Endothelial cell of umbilical vein (primary cell): Measurements from ENCODE around the gene CCDC34. TPM values are rescaled to one million over a fixed set of nuclear protein-coding genes. Genes with fewer than 3 reads are reported as not detected.

Source experiments
- BruUV-seq: library from RNA; stranded (reverse); fragments of 400-500 nt; replicated peaks from 2 replicates; lab custom pipeline; 2021; lab: Mats Ljungman, UMichigan
- CTCF ChIA-PET: fragments of 300-600, 350-600 bp; sonication (Branson Sonifier 250); formaldehyde crosslinking; loops from one replicate; lab custom pipeline; 2021; ENCODE audit warnings: antibody characterized with exemption, inconsistent platforms; lab: Charles Lee
- POLR2A ChIA-PET: fragments of 300-600, 350-600 bp; sonication (Branson Sonifier 250); formaldehyde crosslinking; loops from one replicate; lab custom pipeline; 2021; ENCODE audit warnings: antibody characterized with exemption, inconsistent platforms; lab: Charles Lee
- DNase-seq: peaks from one replicate; pipeline ENCODE4 v3.0.0-alpha.2; 2011; ENCODE audit warnings: low read depth, low spot score
- FAIRE-seq: peaks from 2 replicates; lab custom pipeline; 2011; peaks lifted over from hg19 to GRCh38; lab: Jason Lieb, UNC
- H2AFZ ChIP-seq: 2 replicates; pipeline ENCODE4 v1.6.0; 2012; ENCODE audit warnings: low read depth, low read length, control low read depth, inconsistent platforms
- H3K27ac ChIP-seq: 2 replicates; pipeline ENCODE4 v1.5.1; 2011; ENCODE audit warnings: low read depth, mild to moderate bottlenecking, control low read depth, low read length, moderate library complexity; ENCODE audit not compliant: insufficient read depth
- H3K27me3 ChIP-seq, 2 experiments: 2 replicates each; pipeline versions ENCODE4 v1.6.0 to v1.6.1; 2011; ENCODE audit warnings: low read length in 2 of 2, mixed read lengths in 1 of 2; ENCODE audit not compliant: control insufficient read depth in 2 of 2, insufficient read depth in 2 of 2
- H3K36me3 ChIP-seq, 2 experiments: 2 replicates in 1 of 2; 3 replicates in 1 of 2; pipeline ENCODE4 v1.5.1; 2011; ENCODE audit warnings: low read length in 2 of 2, mild to moderate bottlenecking in 1 of 2, moderate library complexity in 1 of 2; ENCODE audit not compliant: control insufficient read depth in 2 of 2, insufficient read depth in 2 of 2; ENCODE audit errors: extremely low read depth in 1 of 2
- H3K4me1 ChIP-seq: 3 replicates; pipeline ENCODE4 v1.5.1; 2011; ENCODE audit warnings: mild to moderate bottlenecking, low read length; ENCODE audit not compliant: control insufficient read depth, insufficient read depth; ENCODE audit errors: extremely low read depth
- H3K4me2 ChIP-seq: 2 replicates; pipeline ENCODE4 v1.6.1; 2011; ENCODE audit warnings: low read length, control low read depth, mixed read lengths; ENCODE audit not compliant: insufficient read depth
- H3K4me3 ChIP-seq, 3 experiments: fragments of 200-600 bp in 1 of 3; sonication (generic), shearing (Covaris generic) in 1 of 3; replicated peaks in 1 of 3; 2 replicates each; pipeline ENCODE4 v1.5.1; 2011 to 2016; ENCODE audit warnings: control low read depth in 3 of 3, low read length in 3 of 3, mild to moderate bottlenecking in 2 of 3, inconsistent platforms in 1 of 3, low read depth in 1 of 3, moderate library complexity in 1 of 3; ENCODE audit not compliant: insufficient read depth in 1 of 3
- H3K79me2 ChIP-seq: 2 replicates; pipeline ENCODE4 v1.6.0; 2012; ENCODE audit warnings: low read length, inconsistent platforms; ENCODE audit not compliant: control insufficient read depth, insufficient read depth
- H3K9ac ChIP-seq: replicated peaks from 2 replicates; pipeline ENCODE3; 2011; ENCODE audit warnings: low read length, control low read depth; ENCODE audit not compliant: insufficient read depth; ENCODE audit errors: extremely low read depth
- H3K9me1 ChIP-seq: replicated peaks from 3 replicates; pipeline ENCODE4 v1.6.0; 2011; ENCODE audit warnings: mild to moderate bottlenecking, low read length; ENCODE audit not compliant: control insufficient read depth, insufficient read depth; ENCODE audit errors: extremely low read depth
- H3K9me3 ChIP-seq: replicated peaks from 2 replicates; pipeline ENCODE4 v1.5.1; 2012; ENCODE audit warnings: low read length, inconsistent platforms; ENCODE audit not compliant: control insufficient read depth, insufficient read depth
- H4K20me1 ChIP-seq: replicated peaks from 2 replicates; pipeline ENCODE3; 2011; ENCODE audit warnings: mild to moderate bottlenecking, low read length; ENCODE audit not compliant: control insufficient read depth, insufficient read depth; ENCODE audit errors: extremely low read depth
- EZH2 ChIP-seq: IDR thresholded peaks from 2 replicates; pipeline ENCODE4 v1.6.1; 2012; ENCODE audit warnings: borderline replicate concordance, low read depth, mild to moderate bottlenecking, moderate library complexity, low read length, inconsistent platforms; ENCODE audit not compliant: severe bottlenecking
- FOS ChIP-seq: IDR thresholded peaks from 2 replicates; pipeline ENCODE4 v1.6.1; 2011; ENCODE audit warnings: mild to moderate bottlenecking, low read length, moderate library complexity, borderline replicate concordance; ENCODE audit not compliant: insufficient read depth
- GATA2 ChIP-seq: IDR thresholded peaks from 2 replicates; pipeline ENCODE4 v1.7.0; 2011; ENCODE audit warnings: low read depth, mild to moderate bottlenecking, moderate library complexity, mixed read lengths, low read length; ENCODE audit not compliant: insufficient read length, insufficient read depth
- JUN ChIP-seq: IDR thresholded peaks from 2 replicates; pipeline ENCODE4 v1.6.1; 2011; ENCODE audit warnings: borderline replicate concordance, low read depth; ENCODE audit not compliant: insufficient read length, insufficient read depth
- MYC ChIP-seq: IDR thresholded peaks from one replicate; pipeline ENCODE4 v1.6.1; 2011; ENCODE audit warnings: mild to moderate bottlenecking, low read depth, low read length
- POLR2A ChIP-seq: IDR thresholded peaks from 2 replicates; pipeline ENCODE4 v1.6.1; 2012; ENCODE audit warnings: low read depth, mild to moderate bottlenecking, control low read depth, low read length
- POLR2AphosphoS5 ChIP-seq: IDR thresholded peaks from 2 replicates; pipeline ENCODE4 v1.6.1; 2012; ENCODE audit warnings: low read depth, mild to moderate bottlenecking, control low read depth, low read length, moderate library complexity; ENCODE audit not compliant: insufficient read depth
- dilution Hi-C: fragments of 300-500 bp; cut with MboI; formaldehyde crosslinking; loops from one replicate; pipeline ENCODE4 v1.15.0; 2019; ENCODE audit warnings: low sequenced_read_pairs; ENCODE audit not compliant: extremely low pct_ligation_motif_present
- intact Hi-C: fragments of 100-400 bp; cut with micrococcal nuclease; formaldehyde crosslinking; loops from one replicate; pipeline ENCODE4 v1.10.0; 2022
- polyA plus RNA-seq, 4 experiments: library from polyadenylated mRNA; depleted of rRNA in 3 of 4; stranded (reverse) in 3 of 4; unstranded in 1 of 4; fragments of >200 nt; gene quantifications; 2 replicates each; pipeline versions ENCODE4 v1.2.1 to v1.2.3, GENCODE V29; 2011 to 2012; ENCODE audit warnings: missing spikeins in 1 of 4
- total RNA-seq: library from RNA; stranded (reverse); gene quantifications from 2 replicates; pipeline ENCODE4 v1.2.3, GENCODE V29; 2021
- TF ChIP-seq, protein P1 (sequence below): IDR thresholded peaks from 2 replicates; pipeline ENCODE4 v1.6.1; 2011; ENCODE audit not compliant: insufficient read depth, insufficient read length
- TF ChIP-seq, protein P2 (sequence below), 2 donors: IDR thresholded peaks; 1 replicate in 1 of 2; 2 replicates in 1 of 2; pipeline ENCODE4 v1.5.1; 2011; ENCODE audit warnings: low read length in 2 of 2, mild to moderate bottlenecking in 2 of 2, moderate library complexity in 2 of 2, control low read depth in 1 of 2, inconsistent platforms in 1 of 2, low read depth in 1 of 2; ENCODE audit not compliant: insufficient read depth in 1 of 2; ENCODE audit errors: extremely low read depth in 1 of 2

The CCDC34 gene
- total and polyA plus RNA-seq, 2 donors (not counting 3 experiments of a cell fraction or from before 2014, with no cell fraction given), result 2.3 to 11.4 TPM

DNA sequence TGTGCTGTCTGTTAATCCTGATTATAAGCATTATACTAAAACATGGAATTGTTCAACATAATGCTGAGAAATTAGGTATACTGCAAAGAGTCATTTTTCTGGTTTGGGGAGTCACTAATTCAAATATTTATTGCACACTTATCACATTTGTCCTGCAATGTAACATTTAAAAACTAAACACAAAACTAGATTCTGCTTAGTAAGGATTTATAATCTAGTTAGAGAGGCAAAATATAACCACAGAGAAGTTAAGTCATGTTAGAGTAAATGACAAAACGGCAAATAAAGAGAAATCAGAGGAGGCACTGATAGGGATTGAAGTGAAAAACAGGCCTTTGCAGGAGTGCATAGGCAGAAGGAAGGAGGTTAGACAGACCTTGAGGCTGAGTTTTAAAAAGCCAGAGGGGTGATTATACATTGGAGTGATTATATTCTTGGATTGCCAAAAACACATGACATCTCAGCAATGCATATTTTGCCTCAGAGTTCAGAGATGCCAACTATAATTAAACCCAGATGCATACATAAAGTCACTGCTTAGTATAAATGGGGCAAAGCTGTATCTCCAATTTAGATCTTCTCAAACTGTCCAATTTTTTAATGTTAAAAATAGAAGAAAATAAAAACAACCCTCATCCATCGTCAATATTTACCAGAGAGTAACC lies 49.7 kb downstream of the CCDC34 start:
- intact Hi-C loops, result no loop called here
- Histone ChIP-seq H3K9me1 (no peaks in the 10 kb centered on the region), H3K4me2 (no peak overlapping the region), H3K79me2 (no peaks in the 10 kb centered on the region), H3K36me3 (no peaks in the 10 kb centered on the region), H3K27ac (no peak overlapping the region), H2AFZ (no peak overlapping the region), H3K4me3 (no peak overlapping the region), H3K27me3 (peaks cover 0 to 3% of the 10 kb centered on the region in 2 experiments), H4K20me1 (no peaks in the 10 kb centered on the region), H3K9me3 (no peaks in the 10 kb centered on the region), H3K9ac (no peak overlapping the region), H3K4me1 (no peaks in the 10 kb centered on the region)
- no peak for TF ChIP-seq GATA2
- no peak for TF ChIP-seq EZH2
- no peak for TF ChIP-seq POLR2AphosphoS5
- TF ChIP-seq POLR2A, result no peak
- TF ChIP-seq, protein P1, sequence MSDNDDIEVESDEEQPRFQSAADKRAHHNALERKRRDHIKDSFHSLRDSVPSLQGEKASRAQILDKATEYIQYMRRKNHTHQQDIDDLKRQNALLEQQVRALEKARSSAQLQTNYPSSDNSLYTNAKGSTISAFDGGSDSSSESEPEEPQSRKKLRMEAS, result no peak
- TF ChIP-seq MYC, result no peak
- no peak for TF ChIP-seq JUN
- TF ChIP-seq FOS, result no peak
- TF ChIP-seq, protein P2, sequence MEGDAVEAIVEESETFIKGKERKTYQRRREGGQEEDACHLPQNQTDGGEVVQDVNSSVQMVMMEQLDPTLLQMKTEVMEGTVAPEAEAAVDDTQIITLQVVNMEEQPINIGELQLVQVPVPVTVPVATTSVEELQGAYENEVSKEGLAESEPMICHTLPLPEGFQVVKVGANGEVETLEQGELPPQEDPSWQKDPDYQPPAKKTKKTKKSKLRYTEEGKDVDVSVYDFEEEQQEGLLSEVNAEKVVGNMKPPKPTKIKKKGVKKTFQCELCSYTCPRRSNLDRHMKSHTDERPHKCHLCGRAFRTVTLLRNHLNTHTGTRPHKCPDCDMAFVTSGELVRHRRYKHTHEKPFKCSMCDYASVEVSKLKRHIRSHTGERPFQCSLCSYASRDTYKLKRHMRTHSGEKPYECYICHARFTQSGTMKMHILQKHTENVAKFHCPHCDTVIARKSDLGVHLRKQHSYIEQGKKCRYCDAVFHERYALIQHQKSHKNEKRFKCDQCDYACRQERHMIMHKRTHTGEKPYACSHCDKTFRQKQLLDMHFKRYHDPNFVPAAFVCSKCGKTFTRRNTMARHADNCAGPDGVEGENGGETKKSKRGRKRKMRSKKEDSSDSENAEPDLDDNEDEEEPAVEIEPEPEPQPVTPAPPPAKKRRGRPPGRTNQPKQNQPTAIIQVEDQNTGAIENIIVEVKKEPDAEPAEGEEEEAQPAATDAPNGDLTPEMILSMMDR (IDR thresholded peaks at IDR 0.05; ENCODE audit: extremely low read depth in 1 of 2, insufficient read depth in 1 of 2, low read depth in 1 of 2, low read length in 2 of 2), result no peak
- ChIA-PET CTCF (interaction anchor here (1.8 kb wide), 1 partner anchor 11 kb away, joined by 5 read pairs; no protein-coding TSS in a partner anchor), POLR2A (no interaction called here)
- no peak for FAIRE-seq
- BruUV-seq, result no TSS peak
- dilution Hi-C loops, result no loop called here
- DNase-seq, result no peak
